H1 (cell line): ENCODE data around the gene ELMO2. TPM values are rescaled to one million over a fixed set of nuclear protein-coding genes. Genes with fewer than 3 reads are reported as not detected.

Experiments used
- RFX5 ChIP-seq: IDR thresholded peaks from 2 replicates; pipeline ENCODE4 v1.6.1; 2011; ENCODE audit warnings: low read depth, low read length, improper control_type of control experiment, borderline replicate concordance
- polyA plus RNA-seq, 7 experiments: library from polyadenylated mRNA; depleted of rRNA in 3 of 7; stranded (reverse) in 5 of 7; unstranded in 2 of 7; fragments of >200 nt in 5 of 7; fragments of 200-250 nt in 2 of 7; gene quantifications; 1 replicate in 5 of 7; 2 replicates in 1 of 7; 4 replicates in 1 of 7; pipeline versions ENCODE4 v1.2.1 to v1.2.3, GENCODE V29; 2011 to 2013; ENCODE audit warnings: missing spikeins in 2 of 7, mixed read lengths in 2 of 7
- total RNA-seq: library from RNA; stranded (reverse); fragmentation: NEBNext Ultra II Directional; extraction: Animal tissue kit (Norgen Biotek cat#: 25700); gene quantifications from 2 replicates; pipeline ENCODE4 v1.2.1, GENCODE V29; 2021

ELMO2 gene
- total and polyA plus RNA-seq, 2 of the 8 experiments (the other 6 are each of a cell fraction or from before 2014, with no cell fraction given) = 34.3 to 39.7 TPM

GRCh38 chr20:46342010-46342378 is 64.4 kb downstream of the ELMO2 start (continued):
- TF ChIP-seq RFX5 = no peak
